ENCODE measurements around the gene HNRNPR. TPM values are rescaled to one million over a fixed set of nuclear protein-coding genes. Genes with fewer than 3 reads are reported as not detected.

Gene HNRNPR
- polyA plus RNA-seq, 1 of the 3 experiments (the other 2 are of a cell fraction): 111 TPM

DNA sequence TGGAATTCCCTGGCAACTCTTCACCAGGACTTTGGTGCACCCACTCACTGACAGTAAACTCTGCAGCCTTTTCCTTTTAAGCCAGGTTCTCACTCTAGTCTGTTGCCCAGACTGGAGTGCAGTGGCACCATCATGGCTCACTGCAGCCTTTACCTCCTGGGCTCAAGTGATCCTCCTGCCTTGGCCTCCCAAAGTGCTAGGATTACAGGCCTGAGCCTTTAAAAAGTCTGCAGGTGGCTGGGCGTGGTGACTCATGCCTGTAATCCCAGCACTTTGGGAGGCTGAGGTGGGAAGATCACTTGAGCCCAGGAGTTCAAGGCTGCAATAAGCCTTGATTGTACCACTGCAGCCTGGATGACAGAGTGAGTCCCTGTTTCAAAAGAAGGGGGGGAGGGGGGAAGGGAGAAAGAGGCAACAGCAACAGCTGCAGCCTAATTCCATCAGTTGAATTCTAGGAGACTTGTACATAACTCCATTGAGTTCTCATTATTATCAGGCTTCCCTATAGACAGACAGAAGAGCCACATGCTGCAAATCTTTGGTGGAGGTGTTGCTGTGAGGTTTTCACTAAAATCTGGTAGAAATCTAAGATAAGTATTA, 8.1 kb upstream of the HNRNPR start:
- DNase-seq: no peak
- H3K9me3 ChIP-seq: no peaks in the 10 kb centered on the region
- no peak overlapping the region for H3K4me2 ChIP-seq
- no peak overlapping the region for H2AFZ ChIP-seq (ENCODE audit: low read depth)
- no peaks in the 10 kb centered on the region for H4K20me1 ChIP-seq (ENCODE audit: insufficient read depth)
- H3K4me1 ChIP-seq (ENCODE audit: control insufficient read depth in 1 of 2, insufficient read depth in 2 of 2, low read depth in 1 of 2, low read length in 1 of 2): peaks cover 0 to 8% of the 10 kb centered on the region in 2 experiments; a peak in 1 of 4 replicates
- no peaks in the 10 kb centered on the region for H3K79me2 ChIP-seq (ENCODE audit: insufficient read depth)
- H3K4me3 ChIP-seq (ENCODE audit: low read depth in 2 of 2, low read length in 1 of 2): no peak overlapping the region
- WGBS (ENCODE audit: low lambda C conversion rate): 83% methylated on average over 1 of the region's 1 CpG
- TF ChIP-seq TAF1 (IDR thresholded peaks at IDR 0.05; ENCODE audit: borderline replicate concordance, low read depth, low read length) (no peak), FOXM1 (IDR thresholded peaks at IDR 0.05; ENCODE audit: low read depth) (no peak), TEAD4 (IDR thresholded peaks at IDR 0.05; ENCODE audit: borderline replicate concordance, insufficient read depth) (no peak), GABPA (IDR thresholded peaks at IDR 0.05; ENCODE audit: low read depth) (no peak), POLR2AphosphoS5 (IDR thresholded peaks at IDR 0.05; ENCODE audit: low read depth, low read length) (no peak)
- CTCF ChIA-PET: no interaction called here
- H3K27me3 ChIP-seq (ENCODE audit: insufficient read depth): no peaks in the 10 kb centered on the region
- POLR2A ChIA-PET: no interaction called here
- H3K9ac ChIP-seq: no peak overlapping the region
- no peaks in the 10 kb centered on the region for H3F3A ChIP-seq (replicated peaks; ENCODE audit: insufficient read depth)
- H3K27ac ChIP-seq (ENCODE audit: low read depth in 2 of 2, low read length in 1 of 2): no peak overlapping the region
- no peaks in the 10 kb centered on the region for H3K9me2 ChIP-seq
- no peaks in the 10 kb centered on the region for H3K36me3 ChIP-seq (replicated peaks in 1 of 2; ENCODE audit: control insufficient read depth in 1 of 2, insufficient read depth in 2 of 2, low read length in 1 of 2)

DNA sequence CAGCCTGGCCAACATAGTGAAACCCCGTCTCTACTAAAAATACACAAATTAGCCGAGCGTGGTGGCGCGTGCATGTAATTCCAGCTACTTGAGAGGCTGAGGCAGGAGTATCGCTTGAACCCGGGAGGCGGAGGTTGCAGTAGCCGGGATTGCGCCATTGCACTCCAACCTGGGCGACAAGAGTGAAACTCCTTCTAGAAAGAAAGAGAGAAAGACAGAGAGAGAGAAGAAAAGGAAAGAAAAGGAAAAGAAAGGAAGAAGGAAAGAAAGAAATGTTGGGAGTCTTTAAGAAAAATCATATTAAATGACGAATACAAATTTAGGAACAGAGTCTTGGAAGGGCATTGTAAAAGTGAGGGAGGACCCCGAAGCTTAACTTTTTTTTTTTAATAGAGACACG, 1.8 kb upstream of the HNRNPR start:
- Histone ChIP-seq H3K4me3 (ENCODE audit: low read depth in 2 of 2, low read length in 1 of 2) (no peak overlapping the region), H3K9ac (no peak overlapping the region), H3K4me2 (no peak overlapping the region), H3K27me3 (ENCODE audit: insufficient read depth) (no peaks in the 10 kb centered on the region), H3K9me2 (no peaks in the 10 kb centered on the region), H3K4me1 (ENCODE audit: control insufficient read depth in 1 of 2, insufficient read depth in 2 of 2, low read depth in 1 of 2, low read length in 1 of 2) (peaks cover 3 to 4% of the 10 kb centered on the region in 2 experiments; a peak in 3 of 4 replicates), H2AFZ (ENCODE audit: low read depth) (peak overlapping the region; percentile 79; the same call in 1 of the 2 replicates), H3K36me3 (replicated peaks in 1 of 2; ENCODE audit: control insufficient read depth in 1 of 2, insufficient read depth in 2 of 2, low read length in 1 of 2) (peaks cover 3 to 4% of the 10 kb centered on the region in 2 experiments), H3K9me3 (no peaks in the 10 kb centered on the region), H3K79me2 (ENCODE audit: insufficient read depth) (peaks cover 34% of the 10 kb centered on the region), H4K20me1 (ENCODE audit: insufficient read depth) (peaks cover 24% of the 10 kb centered on the region), H3K27ac (ENCODE audit: low read depth in 2 of 2, low read length in 1 of 2) (no peak overlapping the region), H3F3A (replicated peaks; ENCODE audit: insufficient read depth) (peaks cover 31% of the 10 kb centered on the region)
- ChIA-PET POLR2A (interaction anchor here (1.8 kb wide), 1 partner anchor 16 kb away, joined by 7 read pairs; no protein-coding TSS in a partner anchor), CTCF (interaction anchor here (0.8 to 1.0 kb wide), 2 partner anchors 183 to 194 kb away, joined by 3 read pairs; no protein-coding TSS in a partner anchor)
- TF ChIP-seq GABPA (IDR thresholded peaks at IDR 0.05; ENCODE audit: low read depth): no peak
- no peak for TF ChIP-seq POLR2AphosphoS5 (IDR thresholded peaks at IDR 0.05; ENCODE audit: low read depth, low read length)
- TF ChIP-seq, protein P1, sequence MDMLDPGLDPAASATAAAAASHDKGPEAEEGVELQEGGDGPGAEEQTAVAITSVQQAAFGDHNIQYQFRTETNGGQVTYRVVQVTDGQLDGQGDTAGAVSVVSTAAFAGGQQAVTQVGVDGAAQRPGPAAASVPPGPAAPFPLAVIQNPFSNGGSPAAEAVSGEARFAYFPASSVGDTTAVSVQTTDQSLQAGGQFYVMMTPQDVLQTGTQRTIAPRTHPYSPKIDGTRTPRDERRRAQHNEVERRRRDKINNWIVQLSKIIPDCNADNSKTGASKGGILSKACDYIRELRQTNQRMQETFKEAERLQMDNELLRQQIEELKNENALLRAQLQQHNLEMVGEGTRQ (IDR thresholded peaks at IDR 0.05; ENCODE audit: borderline replicate concordance, low read depth, low read length): no peak
- no peak for DNase-seq
- WGBS (ENCODE audit: low lambda C conversion rate): 97% methylated on average over 14 of the region's 14 CpGs

DNA sequence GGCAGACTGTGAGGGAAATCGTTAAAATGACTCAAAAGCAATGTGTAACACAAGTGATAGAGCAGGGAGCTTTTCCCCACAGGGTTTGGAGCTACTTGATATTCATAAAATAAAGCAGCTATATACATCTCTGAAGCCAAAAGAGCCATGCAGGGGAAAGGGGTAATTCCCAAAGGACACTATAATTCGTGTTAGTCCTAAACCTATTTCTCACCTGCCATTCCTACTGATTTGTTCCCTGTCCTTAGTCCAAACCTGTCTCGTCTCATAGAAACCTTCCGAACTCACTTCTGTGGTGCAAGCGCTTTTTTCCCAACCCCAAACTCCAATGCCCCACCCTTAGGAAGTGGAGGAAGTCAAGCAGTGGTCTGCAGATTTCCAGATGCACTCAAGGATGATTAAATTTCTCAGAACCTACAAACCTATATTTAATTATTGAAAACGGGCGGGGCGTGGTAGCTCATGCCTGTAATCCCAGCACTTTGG, 946 bp upstream of the HNRNPR start:
- no peaks in the 10 kb centered on the region for H3K27me3 ChIP-seq (ENCODE audit: insufficient read depth)
- H3K4me3 ChIP-seq (ENCODE audit: low read depth in 2 of 2, low read length in 1 of 2): peak overlapping the region; percentile 54 to 95
- no peaks in the 10 kb centered on the region for H3K9me2 ChIP-seq
- peaks cover 33% of the 10 kb centered on the region for H4K20me1 ChIP-seq (ENCODE audit: insufficient read depth)
- H3K4me1 ChIP-seq (ENCODE audit: control insufficient read depth in 1 of 2, insufficient read depth in 2 of 2, low read depth in 1 of 2, low read length in 1 of 2): peaks cover 5 to 11% of the 10 kb centered on the region in 2 experiments; a peak in 3 of 4 replicates
- no peaks in the 10 kb centered on the region for H3K9me3 ChIP-seq
- TF ChIP-seq EZH2phosphoT487 (IDR thresholded peaks at IDR 0.05; ENCODE audit: borderline replicate concordance, low read depth) (no peak), EP300 (IDR thresholded peaks at IDR 0.05; ENCODE audit: borderline replicate concordance in 1 of 2, low read depth in 1 of 2, low read length in 1 of 2) (no peak), FOXJ3 (CRISPR knock-in tag; IDR thresholded peaks at IDR 0.05) (no peak), RFX5 (IDR thresholded peaks at IDR 0.05; ENCODE audit: low read length) (no peak), MEF2A (IDR thresholded peaks at IDR 0.05; ENCODE audit: borderline replicate concordance, low read depth) (no peak), YY1 (IDR thresholded peaks at IDR 0.05; ENCODE audit: low read depth) (no peak), TEAD4 (IDR thresholded peaks at IDR 0.05; ENCODE audit: borderline replicate concordance, insufficient read depth) (no peak)
- H2AFZ ChIP-seq (ENCODE audit: low read depth): peak overlapping the region; percentile 79
- WGBS (ENCODE audit: low lambda C conversion rate): 6% methylated on average over 8 of the region's 8 CpGs
- peaks cover 11 to 13% of the 10 kb centered on the region in 2 experiments for H3K36me3 ChIP-seq (replicated peaks in 1 of 2; ENCODE audit: control insufficient read depth in 1 of 2, insufficient read depth in 2 of 2, low read length in 1 of 2)
- ChIA-PET CTCF (interaction anchor here (0.7 to 1.5 kb wide), 5 partner anchors 23 to 195 kb away, joined by 3 to 8 read pairs (median 5); no protein-coding TSS in a partner anchor), POLR2A (interaction anchor here (0.8 to 1.8 kb wide), 13 partner anchors 9 to 346 kb away, joined by 3 to 37 read pairs (median 7); partner anchors contain the start of genes RPL11 and ZNF436)
- H3K4me2 ChIP-seq: peak overlapping the region; percentile 84
- H3K79me2 ChIP-seq (ENCODE audit: insufficient read depth): peaks cover 43% of the 10 kb centered on the region
- peak overlapping the region; percentile 98 to 99 for H3K27ac ChIP-seq (ENCODE audit: low read depth in 2 of 2, low read length in 1 of 2)
- peaks cover 31% of the 10 kb centered on the region for H3F3A ChIP-seq (replicated peaks; ENCODE audit: insufficient read depth)
- DNase-seq: peak; percentile 55
- H3K9ac ChIP-seq: peak overlapping the region; percentile 91
